MCF 10A (cell line): ENCODE measurements around the gene MVB12B. TPM values are rescaled to one million over a fixed set of nuclear protein-coding genes. Genes with fewer than 3 reads are reported as not detected.

ENCODE experiments used
- BruUV-seq: library from RNA; stranded (reverse); fragments of 400-500 nt; replicated peaks from 2 replicates; lab custom pipeline; 2021; lab: Mats Ljungman, UMichigan
- CTCF ChIA-PET: fragments of 300-600 bp; sonication (Branson Sonifier 250); formaldehyde crosslinking; extraction: SDS; loops from one replicate; lab custom pipeline; 2021; ENCODE audit warnings: antibody characterized with exemption, inconsistent platforms; lab: Yijun Ruan, JAX
- POLR2A ChIA-PET: fragments of 300-600, 350-650 bp; sonication (Branson Sonifier 250); formaldehyde crosslinking; extraction: SDS; loops from one replicate; lab custom pipeline; 2020; ENCODE audit warnings: antibody characterized with exemption, inconsistent platforms; lab: Yijun Ruan, JAX
- DNase-seq: peaks from one replicate; pipeline ENCODE4 v3.0.0-alpha.2; 2018; ENCODE audit not compliant: unreplicated experiment
- H3K27ac Mint-ChIP-seq: one replicate; pipeline ENCODE4 v1.8.0; 2022; ENCODE audit warnings: mild to moderate bottlenecking, low read depth, mixed read lengths; ENCODE audit not compliant: unreplicated experiment
- H3K27me3 Mint-ChIP-seq: one replicate; pipeline ENCODE4 v1.8.0; 2022; ENCODE audit warnings: mixed read lengths; ENCODE audit not compliant: insufficient read depth, unreplicated experiment
- H3K36me3 Mint-ChIP-seq: one replicate; pipeline ENCODE4 v1.8.0; 2022; ENCODE audit warnings: mild to moderate bottlenecking, moderate library complexity, mixed read lengths; ENCODE audit not compliant: insufficient read depth, unreplicated experiment
- H3K4me1 Mint-ChIP-seq: one replicate; pipeline ENCODE4 v1.8.0; 2022; ENCODE audit warnings: mixed read lengths; ENCODE audit not compliant: insufficient read depth, unreplicated experiment
- H3K4me3 Mint-ChIP-seq: one replicate; pipeline ENCODE4 v1.8.0; 2022; ENCODE audit warnings: mild to moderate bottlenecking, moderate library complexity, mixed read lengths; ENCODE audit not compliant: unreplicated experiment
- H3K9me3 Mint-ChIP-seq: one replicate; pipeline ENCODE4 v1.8.0; 2022; ENCODE audit warnings: mixed read lengths; ENCODE audit not compliant: unreplicated experiment
- intact Hi-C: fragments of 100-400 bp; cut with micrococcal nuclease; formaldehyde crosslinking; loops from 2 replicates; pipeline ENCODE4 v1.14.1; 2022
- total RNA-seq: library from RNA; stranded (reverse); gene quantifications from 2 replicates; pipeline ENCODE4 v1.2.3, GENCODE V29; 2022
- TF ChIP-seq, protein P1 (sequence below): fragments of 200-600 bp; IDR thresholded peaks from one replicate; pipeline ENCODE4 v1.8.0; 2022; ENCODE audit warnings: antibody characterized with exemption, mild to moderate bottlenecking; ENCODE audit not compliant: unreplicated experiment

The MVB12B gene
- total RNA-seq, 1 experiment from 2014 or later: 5.5 TPM

- no TSS peak for BruUV-seq
- Mint-ChIP-seq H3K4me1 (no peaks in the 10 kb centered on the region), H3K9me3 (no peaks in the 10 kb centered on the region), H3K27me3 (no peaks in the 10 kb centered on the region), H3K27ac (no peak overlapping the region), H3K4me3 (no peak overlapping the region), H3K36me3 (no peaks in the 10 kb centered on the region)
- intact Hi-C loops: loop anchor here (1.0 to 10.0 kb wide), 8 partner anchors 93 to 1719 kb away; partner anchors contain the start of genes NR6A1 and PBX3
- TF ChIP-seq, protein P1, sequence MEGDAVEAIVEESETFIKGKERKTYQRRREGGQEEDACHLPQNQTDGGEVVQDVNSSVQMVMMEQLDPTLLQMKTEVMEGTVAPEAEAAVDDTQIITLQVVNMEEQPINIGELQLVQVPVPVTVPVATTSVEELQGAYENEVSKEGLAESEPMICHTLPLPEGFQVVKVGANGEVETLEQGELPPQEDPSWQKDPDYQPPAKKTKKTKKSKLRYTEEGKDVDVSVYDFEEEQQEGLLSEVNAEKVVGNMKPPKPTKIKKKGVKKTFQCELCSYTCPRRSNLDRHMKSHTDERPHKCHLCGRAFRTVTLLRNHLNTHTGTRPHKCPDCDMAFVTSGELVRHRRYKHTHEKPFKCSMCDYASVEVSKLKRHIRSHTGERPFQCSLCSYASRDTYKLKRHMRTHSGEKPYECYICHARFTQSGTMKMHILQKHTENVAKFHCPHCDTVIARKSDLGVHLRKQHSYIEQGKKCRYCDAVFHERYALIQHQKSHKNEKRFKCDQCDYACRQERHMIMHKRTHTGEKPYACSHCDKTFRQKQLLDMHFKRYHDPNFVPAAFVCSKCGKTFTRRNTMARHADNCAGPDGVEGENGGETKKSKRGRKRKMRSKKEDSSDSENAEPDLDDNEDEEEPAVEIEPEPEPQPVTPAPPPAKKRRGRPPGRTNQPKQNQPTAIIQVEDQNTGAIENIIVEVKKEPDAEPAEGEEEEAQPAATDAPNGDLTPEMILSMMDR: no peak
- DNase-seq: no peak
- ChIA-PET POLR2A (no interaction called here), CTCF (interaction anchor here (0.6 to 3.6 kb wide), 37 partner anchors 9 to 1090 kb away, joined by 3 to 21 read pairs (median 4); no protein-coding TSS in a partner anchor)
Measured at GRCh38 chr9:126491568-126491879, 164.9 kb downstream of the MVB12B start.

DNA sequence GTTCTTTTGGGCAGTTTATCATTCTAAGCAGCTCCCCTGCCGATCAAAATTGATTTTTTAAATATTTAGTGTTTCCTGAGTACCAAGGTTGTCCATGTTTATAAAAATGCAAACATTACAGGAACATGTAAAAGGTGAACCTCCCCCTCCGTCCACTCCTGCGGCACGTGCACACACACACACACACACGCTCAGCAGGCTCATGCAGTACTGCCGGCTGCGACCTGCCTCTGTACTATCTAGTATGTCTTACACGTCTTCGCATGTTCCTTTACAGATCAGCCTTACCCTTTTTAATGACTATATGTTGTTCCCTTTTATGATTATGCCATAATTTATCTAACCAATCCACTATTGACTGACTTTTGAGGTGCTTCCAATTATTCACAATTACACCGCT, 165.3 kb downstream of the MVB12B start:
- no peak overlapping the region for H3K4me3 Mint-ChIP-seq
- ChIA-PET POLR2A (no interaction called here), CTCF (interaction anchor here (0.7 to 3.6 kb wide), 33 partner anchors 9 to 1091 kb away, joined by 3 to 21 read pairs (median 4); no protein-coding TSS in a partner anchor)
- no peaks in the 10 kb centered on the region for H3K27me3 Mint-ChIP-seq
- intact Hi-C loops: loop anchor here (1.0 to 10.0 kb wide), 8 partner anchors 94 to 1720 kb away; partner anchors contain the start of genes NR6A1 and PBX3
- H3K27ac Mint-ChIP-seq: no peak overlapping the region
- H3K9me3 Mint-ChIP-seq: no peaks in the 10 kb centered on the region
- TF ChIP-seq, protein P1: no peak
- H3K36me3 Mint-ChIP-seq: no peaks in the 10 kb centered on the region
- no peak for DNase-seq
- no peaks in the 10 kb centered on the region for H3K4me1 Mint-ChIP-seq
- no TSS peak for BruUV-seq

DNA sequence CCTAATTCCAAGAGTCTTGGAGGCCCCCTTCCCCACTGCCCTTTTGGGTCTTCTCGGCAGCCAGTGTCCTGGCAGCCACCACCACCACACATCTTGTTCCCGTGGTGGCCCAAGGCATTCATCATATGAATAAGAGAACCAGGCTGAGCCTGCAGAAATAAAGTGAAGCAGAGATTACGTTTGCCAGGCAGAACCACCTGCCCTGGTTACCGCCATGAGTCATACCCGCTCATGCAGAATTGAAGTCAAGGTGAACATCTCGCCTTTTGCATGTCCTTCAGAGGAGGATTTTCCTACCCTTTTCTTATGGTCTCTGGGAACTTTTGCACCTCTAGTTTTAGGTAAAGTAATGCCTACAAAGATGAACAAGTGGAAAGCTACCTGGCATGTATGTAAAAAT, 167.6 kb downstream of the MVB12B start:
- H3K9me3 Mint-ChIP-seq: no peaks in the 10 kb centered on the region
- ChIA-PET CTCF (interaction anchor here (0.6 kb wide), 1 partner anchor 920 kb away, joined by 3 read pairs; no protein-coding TSS in a partner anchor), POLR2A (no interaction called here)
- no peak for DNase-seq
- no peak overlapping the region for H3K27ac Mint-ChIP-seq
- TF ChIP-seq, protein P1: no peak
- no peak overlapping the region for H3K4me3 Mint-ChIP-seq
- intact Hi-C loops: loop anchor here (5.0 to 10.0 kb wide), 6 partner anchors 177 to 1722 kb away; partner anchors contain the start of genes NR6A1 and PBX3
- no peaks in the 10 kb centered on the region for H3K27me3 Mint-ChIP-seq
- H3K36me3 Mint-ChIP-seq: no peaks in the 10 kb centered on the region
- BruUV-seq: no TSS peak
- no peaks in the 10 kb centered on the region for H3K4me1 Mint-ChIP-seq

GRCh38 chr9:126494746-126495145, 168.1 kb downstream of the MVB12B start:
- BruUV-seq: no TSS peak
- CTCF ChIA-PET: interaction anchor here (0.6 to 1.0 kb wide), 2 partner anchors 62 to 921 kb away, joined by 3 to 5 read pairs; no protein-coding TSS in a partner anchor
- intact Hi-C loops: loop anchor here (5.0 to 10.0 kb wide), 6 partner anchors 177 to 1722 kb away; partner anchors contain the start of genes NR6A1 and PBX3
- TF ChIP-seq, protein P1: no peak
- Mint-ChIP-seq H3K4me1 (no peaks in the 10 kb centered on the region), H3K27me3 (no peaks in the 10 kb centered on the region), H3K9me3 (no peaks in the 10 kb centered on the region), H3K27ac (no peak overlapping the region), H3K36me3 (no peaks in the 10 kb centered on the region), H3K4me3 (no peak overlapping the region)
- POLR2A ChIA-PET: no interaction called here
- no peak for DNase-seq
